HG02970 (cell line): ENCODE data around the gene WDR91.

Experiments
- ATAC-seq: cut with Tn5 transposase; IDR thresholded peaks from one replicate; pipeline ENCODE4 v1.9.1; 2021; ENCODE audit warnings: mild to moderate bottlenecking, moderate library complexity, moderate number of reproducible peaks; ENCODE audit not compliant: unreplicated experiment, low FRiP score

The WDR91 gene

GRCh38 chr7:135200821-135201331, 10.4 kb downstream of the WDR91 start:
- no peak for ATAC-seq

GRCh38 chr7:135199439-135199838, 11.9 kb downstream of the WDR91 start:
- no peak for ATAC-seq

- no peak for ATAC-seq
Measured at GRCh38 chr7:135197906-135198655, 13.2 kb downstream of the WDR91 start.

GRCh38 chr7:135197343-135197742, 14.0 kb downstream of the WDR91 start:
- no peak for ATAC-seq

- ATAC-seq, result no peak
Measured at GRCh38 chr7:135195968-135196629, 15.2 kb downstream of the WDR91 start.

- no peak for ATAC-seq
Measured at GRCh38 chr7:135195156-135195555, 16.2 kb downstream of the WDR91 start.

GRCh38 chr7:135194494-135195095, 16.7 kb downstream of the WDR91 start:
- no peak for ATAC-seq

- ATAC-seq, result no peak
Measured at GRCh38 chr7:135193615-135194081, 17.7 kb downstream of the WDR91 start.

- ATAC-seq, result no peak
Measured at GRCh38 chr7:135192914-135193536, 18.3 kb downstream of the WDR91 start.

GRCh38 chr7:135190703-135191102, 20.6 kb downstream of the WDR91 start:
- ATAC-seq, result no peak

- ATAC-seq, result no peak
Measured at GRCh38 chr7:135189961-135190360, 21.4 kb downstream of the WDR91 start.

GRCh38 chr7:135189221-135189662, 22.1 kb downstream of the WDR91 start:
- ATAC-seq, result no peak

GRCh38 chr7:135188298-135188984, 22.9 kb downstream of the WDR91 start:
- no peak for ATAC-seq

- ATAC-seq, result peak; percentile 42
Measured at GRCh38 chr7:135186841-135187253, 24.5 kb downstream of the WDR91 start.

- ATAC-seq, result no peak
Measured at GRCh38 chr7:135186261-135186540, 25.1 kb downstream of the WDR91 start.

- no peak for ATAC-seq
Measured at GRCh38 chr7:135185471-135186260, 25.7 kb downstream of the WDR91 start.

GRCh38 chr7:135184254-135184841, 27.0 kb downstream of the WDR91 start:
- ATAC-seq, result no peak

GRCh38 chr7:135183478-135183877, 27.8 kb downstream of the WDR91 start:
- no peak for ATAC-seq

- no peak for ATAC-seq
Measured at GRCh38 chr7:135181929-135182678, 29.2 kb downstream of the WDR91 start.
